NCI-H1694 (cell line): Measurements from ENCODE around the gene ZBTB46.
"Not testable (repeated sequence)": the region's sequence is repeated elsewhere in the genome, so short reads cannot be mapped to it uniquely, and the experiment has no call there.

Experiments
- DNase-seq: peaks from one replicate; lab custom pipeline; 2025; lab: John Stamatoyannopoulos, UW

The ZBTB46 gene

GRCh38 chr20:63734111-63734945 lies 96.7 kb downstream of the ZBTB46 start:
- no peak for DNase-seq

GRCh38 chr20:63733579-63734081 lies 97.4 kb downstream of the ZBTB46 start:
- DNase-seq = no peak

DNA sequence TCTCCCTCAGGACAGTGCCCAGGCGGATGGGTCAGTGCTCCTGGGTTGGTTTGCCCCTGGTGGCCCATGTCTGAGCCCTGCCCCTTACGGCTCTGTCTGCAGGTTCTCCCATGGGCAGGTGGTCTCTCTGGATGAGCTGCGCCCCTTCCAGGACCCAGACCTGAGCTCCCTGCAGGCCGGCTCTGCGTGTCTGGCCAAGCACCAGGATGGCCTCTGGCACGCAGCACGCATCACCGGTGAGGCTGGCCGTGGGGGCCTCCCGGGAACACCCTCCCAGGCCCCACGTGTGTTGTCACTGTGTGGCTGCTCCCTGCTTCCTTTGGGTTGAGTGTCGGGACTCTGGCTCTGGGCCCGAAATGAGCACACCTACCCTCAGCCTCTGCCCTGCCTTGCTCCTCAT lies 97.9 kb downstream of the ZBTB46 start:
- DNase-seq = no peak

DNA sequence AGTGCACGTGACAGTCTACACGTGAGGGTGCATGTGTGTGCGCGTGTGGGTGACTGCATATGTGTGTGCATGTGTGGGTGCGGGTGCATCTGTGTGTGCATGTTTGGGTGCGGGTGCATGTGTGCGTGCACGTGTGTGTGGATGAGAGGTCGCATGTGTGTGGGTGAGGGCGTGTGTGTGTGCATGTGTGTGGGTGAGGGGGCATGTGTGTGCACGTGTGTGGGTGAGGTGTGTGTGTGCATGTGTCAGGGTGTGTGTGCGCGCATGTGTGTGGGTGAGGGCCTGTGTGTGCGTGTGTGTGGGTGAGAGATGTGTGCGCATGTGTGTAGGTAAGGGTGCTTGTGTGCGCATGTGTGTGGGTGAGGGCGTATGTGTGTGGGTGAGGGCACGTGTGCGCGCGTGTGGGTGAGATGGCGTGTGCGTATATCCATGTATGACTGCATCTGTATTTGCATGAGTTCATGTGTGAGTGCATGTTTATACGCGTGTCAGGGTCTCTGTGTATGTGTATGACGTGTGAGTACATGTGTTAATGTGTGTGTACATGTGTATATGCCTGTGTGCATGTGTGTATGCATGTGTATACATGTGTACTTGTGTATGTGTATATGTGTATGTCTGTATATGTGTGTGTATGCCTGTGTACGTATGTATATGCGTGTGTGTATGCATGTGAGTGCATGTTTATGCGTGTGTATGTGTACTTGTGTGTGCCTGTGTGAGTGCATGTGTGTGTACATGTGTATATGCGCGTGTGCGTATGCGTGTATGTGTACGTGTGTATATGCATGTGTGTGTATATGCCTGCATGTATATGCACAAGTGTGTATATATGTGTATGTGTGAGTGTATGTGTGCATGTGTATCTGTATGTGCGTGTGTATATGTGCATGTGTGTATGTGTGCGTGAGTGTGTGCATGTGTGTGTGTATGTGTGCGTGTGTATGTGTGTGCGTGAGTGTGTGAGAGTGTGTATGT lies 98.7 kb downstream of the ZBTB46 start:
- DNase-seq = no peak

DNA sequence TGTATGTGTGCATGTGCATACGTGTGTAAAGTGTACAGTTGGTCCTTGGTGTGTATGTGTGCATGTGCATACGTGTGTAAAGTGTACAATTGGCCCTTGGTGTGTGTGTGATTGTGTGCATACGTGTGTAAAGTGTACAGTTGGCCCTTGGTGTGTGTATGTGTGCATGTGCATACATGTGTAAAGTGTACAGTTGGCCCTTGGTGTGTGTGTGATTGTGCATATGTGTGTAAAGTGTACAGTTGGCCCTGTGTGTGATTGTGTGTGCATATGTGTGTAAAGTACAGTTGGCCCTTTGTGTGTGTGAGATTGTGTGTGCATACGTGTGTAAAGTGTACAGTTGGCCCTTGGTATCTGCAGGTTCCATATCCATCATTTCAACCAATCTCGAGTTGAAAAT lies 99.7 kb downstream of the ZBTB46 start:
- DNase-seq = no peak

GRCh38 chr20:63730189-63730733 lies 100.8 kb downstream of the ZBTB46 start:
- not testable (repeated sequence) for DNase-seq

DNA sequence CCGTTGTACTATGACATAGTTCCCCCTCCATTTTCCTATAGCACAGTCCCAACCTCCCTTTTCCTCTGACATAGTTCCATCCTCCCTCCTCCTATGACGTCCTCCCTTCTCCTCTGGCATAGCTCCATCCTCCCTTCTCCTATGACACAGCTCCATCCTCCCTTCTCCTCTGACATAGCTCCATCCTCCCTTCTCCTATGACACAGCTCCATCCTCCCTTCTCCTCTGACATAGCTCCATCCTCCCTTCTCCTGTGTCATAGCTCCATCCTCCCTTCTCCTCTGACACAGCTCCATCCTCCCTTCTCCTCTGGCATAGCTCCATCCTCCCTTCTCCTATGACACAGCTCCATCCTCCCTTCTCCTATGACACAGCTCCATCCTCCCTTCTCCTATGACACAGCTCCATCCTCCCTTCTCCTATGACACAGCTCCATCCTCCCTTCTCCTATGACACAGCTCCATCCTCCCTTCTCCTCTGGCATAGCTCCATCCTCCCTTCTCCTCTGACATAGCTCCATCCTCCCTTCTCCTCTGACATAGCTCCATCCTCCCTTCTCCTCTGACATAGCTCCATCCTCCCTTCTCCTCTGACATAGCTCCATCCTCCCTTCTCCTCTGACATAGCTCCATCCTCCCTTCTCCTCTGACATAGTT lies 108.0 kb downstream of the ZBTB46 start:
- DNase-seq = not testable (repeated sequence)

DNA sequence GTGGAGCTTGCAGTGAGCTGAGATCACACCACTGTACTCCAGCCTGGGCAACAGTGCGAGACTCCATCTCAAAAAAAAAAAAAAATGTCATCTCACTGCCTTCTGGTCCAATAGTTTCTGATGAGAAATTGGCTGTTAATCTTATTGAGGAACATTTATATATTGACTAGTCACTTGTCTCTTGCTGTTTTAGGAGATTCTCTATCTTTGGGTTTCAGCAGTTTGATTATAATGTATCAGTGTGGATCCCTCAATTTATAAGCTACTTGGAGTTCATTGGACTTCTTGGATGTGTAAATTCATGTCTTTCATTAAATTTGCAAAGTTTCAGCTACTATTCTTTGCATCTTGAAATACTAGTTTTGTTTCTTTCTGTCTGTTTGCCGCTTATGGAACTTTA lies 112.1 kb downstream of the ZBTB46 start:
- DNase-seq = no peak

- no peak for DNase-seq
Measured at GRCh38 chr20:63714858-63715257, 116.2 kb downstream of the ZBTB46 start.

DNA sequence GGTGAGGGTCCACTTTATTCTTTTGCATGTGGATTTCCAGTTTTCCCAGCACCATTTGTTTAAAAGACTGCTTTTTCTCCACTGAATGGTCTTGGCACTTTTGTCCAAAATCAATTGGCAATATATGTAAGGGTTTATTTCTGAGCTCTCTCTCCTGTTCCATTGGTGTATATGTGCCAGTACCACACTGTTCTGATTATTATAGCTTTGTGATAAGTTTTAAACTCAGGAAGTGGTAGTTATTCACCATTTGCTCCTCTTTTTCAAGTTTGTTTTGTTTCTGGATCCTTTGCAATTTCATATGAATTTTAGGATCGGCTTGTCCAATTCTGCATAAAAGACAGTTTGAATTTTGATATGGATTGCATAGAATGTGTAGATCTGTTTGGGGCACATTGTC lies 118.9 kb downstream of the ZBTB46 start:
- DNase-seq = no peak

DNA sequence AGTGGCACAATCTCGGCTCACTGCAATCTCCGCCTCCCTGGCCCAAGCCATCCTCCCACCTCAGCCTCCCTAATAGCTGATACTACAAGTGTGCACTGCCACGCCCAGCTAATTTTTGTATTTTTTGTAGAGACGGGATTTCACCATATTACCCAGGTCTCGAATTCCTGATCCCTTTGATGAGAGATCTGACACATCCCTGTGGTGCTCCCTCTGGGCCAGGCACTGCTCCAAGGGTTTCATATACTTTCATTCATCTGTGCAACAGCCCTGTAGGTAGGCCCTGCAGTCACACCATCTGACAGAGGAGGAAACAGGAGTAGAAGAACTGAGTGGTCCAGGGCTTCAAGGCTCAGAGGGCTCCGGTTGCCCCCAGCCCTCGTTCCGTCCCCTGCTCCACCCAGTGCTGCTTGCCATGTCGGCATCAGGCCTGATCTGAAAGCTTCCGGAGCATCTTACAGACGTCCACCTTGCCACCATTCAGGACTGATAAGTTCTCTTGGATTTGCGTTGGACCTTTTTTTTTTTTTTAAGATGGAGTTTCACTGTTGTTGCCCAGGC lies 119.9 kb downstream of the ZBTB46 start:
- DNase-seq = no peak

DNA sequence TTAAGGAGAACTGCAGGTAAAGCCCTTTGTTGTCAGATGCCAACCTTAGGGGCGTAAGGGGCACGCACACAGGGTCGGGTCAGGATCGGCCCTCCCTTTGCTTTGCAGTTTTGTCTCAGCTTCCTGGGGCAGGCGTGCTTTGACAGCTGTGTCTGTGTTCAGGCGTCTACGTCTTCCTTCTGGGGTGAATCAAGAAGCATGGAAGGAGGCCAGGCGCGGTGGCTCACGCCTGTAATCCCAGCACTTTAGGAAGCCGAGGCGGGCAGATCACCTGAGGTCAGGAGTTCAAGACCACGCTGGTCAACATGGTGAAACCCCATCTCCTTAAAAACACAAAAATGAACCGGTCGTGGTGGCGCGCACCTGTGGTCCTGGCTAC lies 121.9 kb downstream of the ZBTB46 start:
- no peak for DNase-seq

- DNase-seq = no peak
Measured at GRCh38 chr20:63708301-63709148, 122.5 kb downstream of the ZBTB46 start.

- DNase-seq = peak; percentile 23
Measured at GRCh38 chr20:63707558-63708300, 123.3 kb downstream of the ZBTB46 start, which contains the start of the genes ARFRP1 and ZGPAT. Gene ARFRP1, minus strand, starts transcription at chr20:63707976. Its CDS starts 885 bp downstream, at chr20:63707091. Gene ZGPAT, plus strand, starts transcription at chr20:63708039. Its CDS starts 542 bp downstream, at chr20:63708581.

DNA sequence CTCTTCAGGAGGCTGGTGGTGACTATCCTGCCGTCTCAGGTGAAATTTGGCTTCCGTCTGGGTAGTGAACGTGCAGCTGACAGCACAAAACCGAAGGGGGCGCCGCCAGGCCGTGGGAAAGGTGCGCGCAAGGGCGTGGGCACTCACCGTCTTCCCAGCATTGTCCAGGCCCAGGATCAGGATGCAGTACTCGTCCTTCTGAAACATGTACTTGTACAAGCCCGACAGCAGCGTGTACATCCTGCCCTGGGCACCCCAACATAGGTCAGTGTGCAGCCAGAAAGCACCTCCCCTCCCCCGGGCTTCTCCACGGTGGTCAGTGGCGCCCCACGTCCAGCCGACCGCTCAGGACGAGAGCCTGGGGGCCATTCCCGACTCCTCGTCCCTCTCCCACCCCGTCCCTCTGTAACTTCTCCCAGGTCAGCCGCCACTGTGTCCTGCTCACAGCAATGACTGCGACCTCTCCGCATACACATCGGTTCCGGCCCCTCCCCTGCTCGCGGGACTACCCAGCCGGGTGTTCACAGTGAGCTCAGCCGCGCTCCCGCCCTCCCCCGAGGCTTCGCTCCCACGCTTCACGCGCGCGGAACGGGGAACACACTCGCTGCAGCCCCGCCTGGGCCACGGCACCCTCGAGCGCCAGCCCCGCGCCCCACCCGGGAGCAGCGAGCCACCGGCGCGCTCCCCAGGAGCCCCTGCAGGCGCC lies 124.1 kb downstream of the ZBTB46 start:
- no peak for DNase-seq

GRCh38 chr20:63706027-63706695 lies 124.9 kb downstream of the ZBTB46 start:
- no peak for DNase-seq

- DNase-seq = no peak
Measured at GRCh38 chr20:63705232-63706026, 125.6 kb downstream of the ZBTB46 start.

DNA sequence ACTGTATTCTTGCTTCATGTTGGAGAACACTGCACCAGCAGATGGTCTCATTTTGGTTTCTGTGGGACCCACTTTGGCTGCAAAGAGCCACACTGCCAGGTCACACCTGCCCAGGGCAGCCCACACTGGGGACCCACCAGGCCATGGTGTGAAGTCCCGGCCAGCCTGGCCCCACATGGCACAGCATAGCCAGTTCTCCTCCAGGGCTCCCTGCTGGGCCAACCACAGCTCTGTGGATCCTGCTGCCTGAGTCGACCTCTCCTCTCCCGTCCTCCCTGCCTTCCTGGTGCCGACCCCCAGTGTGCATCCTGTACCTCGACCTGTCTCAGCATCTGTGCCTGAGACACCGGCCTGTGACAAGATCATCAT lies 126.3 kb downstream of the ZBTB46 start:
- DNase-seq = no peak
